ENCODE results near the gene SH3PXD2A. TPM values are rescaled to one million over a fixed set of nuclear protein-coding genes. Genes with fewer than 3 reads are reported as not detected.
A peak's percentile ranks its signal among the peaks of the same experiment; 100 is the strongest.

The SH3PXD2A gene
- total RNA-seq, 4 donors from 2014 or later: 26.5 to 56.9 (median 33.3) TPM

- Histone ChIP-seq H3K4me3 (no peak overlapping the region), H3K4me1 (peaks cover 4 to 25% (median 8%) of the 10 kb centered on the region in 4 donors), H3K27ac (no peak overlapping the region), H3K27me3 (no peaks in the 10 kb centered on the region), H3K9me3 (no peaks in the 10 kb centered on the region), H3K36me3 (no peaks in the 10 kb centered on the region)
- intact Hi-C loops (cut with DNase I; ENCODE audit: low total_unique reads): no loop called here
- TF ChIP-seq POLR2A (IDR thresholded peaks at IDR 0.05): no peak
- TF ChIP-seq, protein P1, sequence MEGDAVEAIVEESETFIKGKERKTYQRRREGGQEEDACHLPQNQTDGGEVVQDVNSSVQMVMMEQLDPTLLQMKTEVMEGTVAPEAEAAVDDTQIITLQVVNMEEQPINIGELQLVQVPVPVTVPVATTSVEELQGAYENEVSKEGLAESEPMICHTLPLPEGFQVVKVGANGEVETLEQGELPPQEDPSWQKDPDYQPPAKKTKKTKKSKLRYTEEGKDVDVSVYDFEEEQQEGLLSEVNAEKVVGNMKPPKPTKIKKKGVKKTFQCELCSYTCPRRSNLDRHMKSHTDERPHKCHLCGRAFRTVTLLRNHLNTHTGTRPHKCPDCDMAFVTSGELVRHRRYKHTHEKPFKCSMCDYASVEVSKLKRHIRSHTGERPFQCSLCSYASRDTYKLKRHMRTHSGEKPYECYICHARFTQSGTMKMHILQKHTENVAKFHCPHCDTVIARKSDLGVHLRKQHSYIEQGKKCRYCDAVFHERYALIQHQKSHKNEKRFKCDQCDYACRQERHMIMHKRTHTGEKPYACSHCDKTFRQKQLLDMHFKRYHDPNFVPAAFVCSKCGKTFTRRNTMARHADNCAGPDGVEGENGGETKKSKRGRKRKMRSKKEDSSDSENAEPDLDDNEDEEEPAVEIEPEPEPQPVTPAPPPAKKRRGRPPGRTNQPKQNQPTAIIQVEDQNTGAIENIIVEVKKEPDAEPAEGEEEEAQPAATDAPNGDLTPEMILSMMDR (IDR thresholded peaks at IDR 0.05): no peak
- no peak for TF ChIP-seq EP300 (IDR thresholded peaks at IDR 0.05; ENCODE audit: low read depth)
- no peak for TF ChIP-seq POLR2AphosphoS5 (IDR thresholded peaks at IDR 0.05)
- DNase-seq: no peak
- 80 to 87% methylated on average over 1 to 6 of the region's 6 CpGs for WGBS, 2 donors (ENCODE audit: low coverage in 1 of 2)
- in situ Hi-C loops (cut with MboI; ENCODE audit: low pct_ligation_motif_present in 1 of 4, low pct_unique_long_range_greater_than_20kb in 1 of 4, low sequenced_read_pairs in 3 of 4): loop anchor here in 3 of 4 donors (5.0 to 25.0 kb wide), 3 partner anchors 85 to 275 kb away; no protein-coding TSS in a partner anchor
Measured at GRCh38 chr10:103687172-103687571, 168.2 kb downstream of the SH3PXD2A start.

DNA sequence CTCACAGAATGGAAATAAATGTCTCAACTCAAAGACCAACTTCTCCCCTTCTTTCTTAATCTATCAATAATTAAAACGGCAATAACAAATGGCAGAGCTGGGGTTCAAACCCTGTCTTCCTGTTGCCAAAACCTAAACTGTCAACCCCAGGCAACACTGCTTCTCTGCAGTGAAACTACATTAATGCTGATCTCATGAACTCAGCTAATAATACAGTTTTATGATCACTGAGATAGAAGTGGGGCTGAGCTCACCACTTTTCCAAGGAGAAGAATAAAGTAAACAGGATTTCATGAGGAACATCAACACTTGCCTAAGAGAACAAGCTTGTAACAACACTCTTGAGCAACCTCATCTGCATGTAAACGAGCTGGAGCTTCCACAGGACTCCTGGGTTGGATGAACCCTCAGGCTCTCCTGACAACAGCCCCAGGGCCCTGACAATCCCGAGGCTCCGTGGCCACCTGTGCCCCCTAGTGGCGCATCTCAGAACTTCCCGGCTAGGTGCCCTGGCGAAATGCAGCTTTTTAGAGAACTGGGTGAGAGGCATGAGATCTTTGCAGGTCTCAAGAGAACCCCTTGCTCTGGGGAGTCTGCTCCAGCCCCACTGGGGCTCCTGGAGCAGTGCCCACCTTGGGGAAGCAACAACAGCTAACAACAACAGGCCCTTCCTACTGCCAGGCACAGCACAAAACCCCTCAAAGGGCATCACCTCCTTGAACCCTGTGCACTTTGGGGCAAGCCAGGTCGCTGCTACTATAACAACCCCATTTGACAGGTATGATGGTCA lies 169.3 kb downstream of the SH3PXD2A start:
- Histone ChIP-seq H3K4me1 (peaks cover 3 to 24% (median 7%) of the 10 kb centered on the region in 4 donors), H3K27me3 (no peaks in the 10 kb centered on the region), H3K27ac (peak overlapping the region; percentile 49 to 77 (median 72)), H3K9me3 (no peaks in the 10 kb centered on the region), H3K36me3 (no peaks in the 10 kb centered on the region), H3K4me3 (no peak overlapping the region)
- DNase-seq: peak; percentile 86
- no peak for TF ChIP-seq EP300 (IDR thresholded peaks at IDR 0.05; ENCODE audit: low read depth)
- TF ChIP-seq POLR2AphosphoS5 (IDR thresholded peaks at IDR 0.05): peak; percentile 47 to 55 (median 54)
- TF ChIP-seq, protein P1 (IDR thresholded peaks at IDR 0.05): peak; percentile 95 to 97 (median 97)
- intact Hi-C loops (cut with DNase I; ENCODE audit: low total_unique reads) (no loop called here), in situ Hi-C loops (cut with MboI; ENCODE audit: low pct_ligation_motif_present in 1 of 4, low pct_unique_long_range_greater_than_20kb in 1 of 4, low sequenced_read_pairs in 3 of 4) (loop anchor here in 3 of 4 donors (5.0 to 25.0 kb wide), 3 partner anchors 84 to 274 kb away; no protein-coding TSS in a partner anchor)
- 15 to 38% methylated on average over 3 to 7 of the region's 8 CpGs for WGBS, 2 donors (ENCODE audit: low coverage in 1 of 2)

DNA sequence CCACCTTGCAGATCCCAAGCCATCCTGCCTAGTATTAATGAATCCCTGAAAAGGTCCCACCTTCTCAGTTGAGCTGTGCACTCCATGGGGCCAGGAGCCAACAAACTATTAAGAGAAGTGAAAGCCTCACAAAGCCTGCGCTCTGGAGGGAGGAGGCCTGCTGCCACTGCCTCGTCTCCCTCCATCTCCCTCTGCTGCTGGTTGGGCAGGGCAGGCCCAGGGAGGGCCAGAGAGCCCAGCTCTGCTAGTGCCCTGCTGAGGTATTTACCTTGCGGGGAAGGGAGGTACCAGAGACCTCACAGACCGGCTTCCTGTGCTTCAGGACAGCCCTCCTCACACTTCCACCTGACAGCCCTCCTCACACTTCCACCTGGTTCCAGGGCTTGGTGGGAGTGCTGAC lies 171.5 kb downstream of the SH3PXD2A start:
- H3K27me3 ChIP-seq: no peaks in the 10 kb centered on the region
- no peaks in the 10 kb centered on the region for H3K9me3 ChIP-seq
- no peak overlapping the region for H3K4me3 ChIP-seq
- no peak for DNase-seq
- WGBS, 2 donors (ENCODE audit: low coverage in 1 of 2): 90% methylated on average over 4 of the region's 4 CpGs; no CpG with 5 or more reads in 1 of the 2 donors
- peaks cover 4 to 30% (median 8%) of the 10 kb centered on the region in 4 donors for H3K4me1 ChIP-seq
- no peak for TF ChIP-seq EP300 (IDR thresholded peaks at IDR 0.05; ENCODE audit: low read depth)
- TF ChIP-seq, protein P1 (IDR thresholded peaks at IDR 0.05): no peak
- no peak for TF ChIP-seq POLR2A (IDR thresholded peaks at IDR 0.05)
- TF ChIP-seq POLR2AphosphoS5 (IDR thresholded peaks at IDR 0.05): no peak
- H3K36me3 ChIP-seq: no peaks in the 10 kb centered on the region
- no peak overlapping the region for H3K27ac ChIP-seq
- intact Hi-C loops (cut with DNase I; ENCODE audit: low total_unique reads) (no loop called here), in situ Hi-C loops (cut with MboI; ENCODE audit: low pct_ligation_motif_present in 1 of 4, low pct_unique_long_range_greater_than_20kb in 1 of 4, low sequenced_read_pairs in 3 of 4) (loop anchor here in 3 of 4 donors (5.0 to 25.0 kb wide), 3 partner anchors 82 to 272 kb away; no protein-coding TSS in a partner anchor)

DNA sequence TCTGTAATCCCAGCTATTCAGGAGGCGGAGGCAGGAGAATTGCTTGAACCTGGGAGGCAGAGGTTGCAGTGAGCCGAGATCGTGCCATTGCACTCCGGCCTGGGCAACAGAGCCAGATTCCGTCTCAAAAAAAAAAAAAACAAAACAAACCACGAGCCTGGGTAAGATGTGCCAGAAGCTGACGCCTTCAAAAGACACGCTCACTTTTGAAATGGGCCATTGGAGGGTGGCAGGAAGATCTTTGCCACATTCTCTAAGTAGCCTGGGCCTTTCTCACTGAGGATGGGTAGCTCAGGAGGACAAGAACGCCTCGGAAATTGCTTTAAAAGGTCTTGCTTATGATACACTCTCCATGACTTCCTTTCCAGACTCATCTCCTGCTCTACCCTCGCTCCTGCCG lies 172.7 kb downstream of the SH3PXD2A start:
- Histone ChIP-seq H3K27me3 (no peaks in the 10 kb centered on the region), H3K9me3 (no peaks in the 10 kb centered on the region), H3K36me3 (no peaks in the 10 kb centered on the region), H3K4me1 (peaks cover 7 to 41% (median 14%) of the 10 kb centered on the region in 4 donors), H3K4me3 (no peak overlapping the region), H3K27ac (no peak overlapping the region)
- intact Hi-C loops (cut with DNase I; ENCODE audit: low total_unique reads): no loop called here
- no peak for TF ChIP-seq EP300 (IDR thresholded peaks at IDR 0.05; ENCODE audit: low read depth)
- no peak for TF ChIP-seq POLR2AphosphoS5 (IDR thresholded peaks at IDR 0.05)
- TF ChIP-seq POLR2A (IDR thresholded peaks at IDR 0.05): no peak
- no peak for DNase-seq
- in situ Hi-C loops (cut with MboI; ENCODE audit: low pct_ligation_motif_present in 1 of 4, low pct_unique_long_range_greater_than_20kb in 1 of 4, low sequenced_read_pairs in 3 of 4): loop anchor here in 3 of 4 donors (5.0 to 25.0 kb wide), 3 partner anchors 80 to 270 kb away; no protein-coding TSS in a partner anchor
- 77% methylated on average over 12 of the region's 12 CpGs; no CpG with 5 or more reads in 1 of the 2 donors for WGBS, 2 donors (ENCODE audit: low coverage in 1 of 2)
